ENCODE results near the gene CHN1.
A peak's percentile ranks its signal among the peaks of the same experiment; 100 is the strongest.

CHN1 gene

GRCh38 chr2:175004980-175005732 is at the start of gene CHN1:
CHN1 (minus strand) TSS chr2:175005381; CDS start chr2:175004912, 469 bp downstream.
- DNase-seq = peak; percentile 81

GRCh38 chr2:175054340-175054739 is 49.2 kb upstream of the CHN1 start:
- DNase-seq = no peak

- DNase-seq = no peak
These were observed 44.5 kb upstream of the CHN1 start for GRCh38 chr2:175049661-175050060.

- DNase-seq = no peak
These were observed 43.1 kb upstream of the CHN1 start for GRCh38 chr2:175048275-175048674.

- DNase-seq = no peak
These were observed 34.3 kb upstream of the CHN1 start for GRCh38 chr2:175039490-175039889.

DNA sequence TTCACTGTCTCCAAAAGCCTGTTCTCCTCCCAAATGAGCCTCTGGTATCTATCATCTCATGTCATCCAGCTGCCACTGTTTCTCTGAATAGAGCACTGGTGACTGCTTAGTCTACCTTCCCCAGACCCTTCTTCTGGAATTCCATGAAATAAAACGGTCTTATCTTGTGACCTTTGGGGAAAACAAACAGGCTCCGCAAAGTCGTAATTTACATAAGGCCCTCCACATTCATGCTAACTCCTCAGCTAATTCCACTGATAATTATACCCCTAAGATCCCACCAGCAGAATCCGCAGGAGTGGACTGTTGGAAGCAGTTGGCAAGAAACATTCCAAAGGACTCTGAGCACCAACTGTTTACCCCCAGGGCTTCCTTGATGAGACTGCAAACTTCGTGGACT is 33.9 kb upstream of the CHN1 start:
- no peak for DNase-seq

GRCh38 chr2:175037941-175038340 is 32.8 kb upstream of the CHN1 start:
- DNase-seq = no peak

GRCh38 chr2:175036582-175037018 is 31.4 kb upstream of the CHN1 start:
- no peak for DNase-seq

- DNase-seq = no peak
These were observed 30.6 kb upstream of the CHN1 start for GRCh38 chr2:175035806-175036205.

- no peak for DNase-seq
These were observed 29.5 kb upstream of the CHN1 start for GRCh38 chr2:175034716-175035115.

GRCh38 chr2:175030380-175031271 is 25.4 kb upstream of the CHN1 start:
- peak; percentile 8 for DNase-seq

GRCh38 chr2:175027755-175028154 is 22.6 kb upstream of the CHN1 start:
- no peak for DNase-seq

- DNase-seq = no peak
These were observed 21.2 kb upstream of the CHN1 start for GRCh38 chr2:175026385-175026784.

DNA sequence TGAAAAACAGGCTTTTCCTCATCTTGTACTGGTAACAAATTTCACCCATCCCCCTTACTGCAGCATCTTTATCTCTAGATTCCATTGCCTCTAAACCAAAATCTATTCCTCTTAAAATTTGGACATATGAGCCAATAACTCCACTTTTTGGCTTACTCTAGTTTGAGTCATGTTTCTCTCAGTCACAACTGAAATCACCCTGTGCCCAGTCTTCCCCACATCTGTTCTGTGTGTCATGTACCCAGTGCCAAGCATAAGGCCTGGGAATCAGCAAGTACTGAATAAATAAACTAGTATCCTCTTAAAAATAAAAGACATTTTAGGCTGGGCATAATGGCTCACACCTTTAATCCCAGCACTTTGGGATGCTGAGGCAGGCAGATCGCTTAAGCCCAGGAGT is 20.8 kb upstream of the CHN1 start:
- no peak for DNase-seq

DNA sequence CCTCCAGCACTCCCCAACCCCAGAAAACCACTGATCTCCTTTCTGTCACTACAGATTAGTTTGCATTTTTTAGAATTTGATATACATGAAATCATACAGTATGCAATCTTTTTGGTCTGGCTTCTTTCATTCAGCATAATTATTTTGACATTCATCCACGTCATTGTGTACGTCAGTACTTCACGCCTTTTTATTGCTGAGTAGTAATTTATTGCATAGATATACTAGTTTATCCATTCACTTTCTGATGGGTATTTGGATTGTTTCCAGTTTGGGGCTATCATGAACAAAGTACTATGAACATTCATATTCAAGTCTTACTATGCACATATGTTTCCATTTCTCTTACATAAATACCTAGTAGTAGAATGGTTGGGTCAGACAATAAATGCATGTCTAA is 20.1 kb upstream of the CHN1 start:
- DNase-seq = no peak

DNA sequence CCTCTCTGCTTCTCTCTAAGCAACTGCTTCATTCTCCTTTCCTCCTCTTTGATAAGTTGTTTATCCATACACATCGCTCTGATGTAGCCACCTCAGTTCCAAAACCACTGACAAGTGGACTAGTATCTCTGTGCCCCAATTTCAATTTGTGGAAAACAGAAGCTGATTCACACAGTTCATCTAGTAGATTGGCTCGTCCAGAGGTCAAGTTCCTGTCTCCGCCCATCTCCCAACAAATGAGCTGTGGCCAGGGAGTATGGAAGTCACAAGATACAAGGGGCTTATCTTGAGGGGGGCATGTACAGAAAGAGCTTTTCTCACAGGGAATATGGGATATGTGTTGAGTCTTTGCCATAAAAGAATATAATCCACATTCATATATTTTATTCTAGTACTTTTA is 17.7 kb upstream of the CHN1 start:
- no peak for DNase-seq

- DNase-seq = no peak
These were observed 14.6 kb upstream of the CHN1 start for GRCh38 chr2:175019566-175020327.

GRCh38 chr2:175017618-175018414 is 12.6 kb upstream of the CHN1 start:
- no peak for DNase-seq

GRCh38 chr2:175015340-175015739 is 10.2 kb upstream of the CHN1 start:
- no peak for DNase-seq

DNA sequence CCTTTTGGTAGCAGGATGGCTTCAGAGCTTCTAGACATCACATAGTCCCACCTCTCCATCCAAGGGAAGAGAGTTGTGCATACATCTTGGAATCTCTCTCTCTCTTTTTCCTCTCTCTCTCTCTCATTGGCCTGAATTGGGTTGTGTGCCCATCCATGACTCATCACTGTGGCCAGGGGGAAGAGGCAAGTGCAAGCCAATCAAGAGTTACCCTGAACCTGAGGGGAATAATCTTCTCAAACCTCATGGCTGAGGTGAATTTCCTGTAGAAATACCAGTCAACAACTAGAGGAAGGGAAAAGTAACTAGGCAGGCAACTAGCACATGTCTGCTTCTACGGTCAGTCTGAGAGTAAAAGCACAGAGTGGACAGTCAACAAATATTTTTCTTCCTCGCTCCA is 7.3 kb upstream of the CHN1 start:
- DNase-seq = no peak

DNA sequence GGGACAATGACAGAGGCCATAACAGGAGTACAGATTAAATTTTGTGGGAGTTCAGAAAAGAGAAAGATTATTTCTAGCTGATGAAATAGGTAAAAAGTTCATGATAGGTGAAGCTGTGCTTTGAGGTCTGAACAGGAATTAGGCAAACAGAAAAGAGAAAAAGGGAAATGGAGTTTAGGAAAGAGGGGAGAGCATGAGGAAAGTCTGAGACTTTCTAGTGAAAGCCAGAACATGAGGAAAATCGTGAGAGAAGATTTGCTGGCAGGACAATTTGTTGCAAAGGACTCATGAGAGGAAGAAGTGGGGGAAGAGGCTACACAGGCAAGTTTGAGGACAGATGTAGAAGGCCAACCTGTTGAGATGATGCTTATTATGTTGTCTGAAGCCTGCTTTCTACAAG is 6.3 kb upstream of the CHN1 start:
- no peak for DNase-seq

DNA sequence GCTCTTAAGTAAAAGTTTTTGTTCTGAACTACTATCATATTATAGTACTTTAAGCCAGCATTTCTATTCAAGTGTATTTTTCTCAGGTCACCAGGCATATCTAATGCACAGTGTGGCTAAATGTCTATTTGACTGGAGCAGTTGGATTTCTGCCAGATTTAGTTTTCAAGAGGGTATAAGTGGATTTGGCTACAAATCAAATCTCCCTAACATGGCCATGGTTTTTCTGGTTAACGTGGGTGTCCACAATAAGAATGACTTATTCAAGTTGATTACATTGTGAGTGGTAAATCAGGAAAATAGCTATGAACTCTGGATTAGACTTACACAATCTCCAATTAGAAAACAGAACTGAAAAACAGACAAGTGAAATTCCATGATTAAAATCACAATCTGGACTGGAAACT is 5.7 kb upstream of the CHN1 start:
- peak; percentile 17 for DNase-seq
